B cell (primary cell): ENCODE results near the gene TAF5L.

Source experiments
- CTCF ChIP-seq: fragments of 200-600 bp; IDR thresholded peaks from one replicate; pipeline ENCODE4 v1.8.0; 2022; ENCODE audit warnings: antibody characterized with exemption, mild to moderate bottlenecking
- EZH2 ChIP-seq: IDR thresholded peaks from 2 replicates; pipeline ENCODE4 v1.6.1; 2012; ENCODE audit warnings: borderline replicate concordance, low read depth, mild to moderate bottlenecking, moderate library complexity, low read length; ENCODE audit not compliant: insufficient read depth, poor library complexity, severe bottlenecking

GRCh38 chr1:229554886-229555621 lies 70.9 kb downstream of the TAF5L start:
- TF ChIP-seq EZH2 (no peak), CTCF (no peak)
